Stimulated activated CD4-positive, alpha-beta T cell treated with anti-CD3 and anti-CD28 coated beads, Interleukin-4, amount 100 ng/mL, for 24 hours (primary cell): ENCODE results near the gene ANKRA2.

Experiments
- DNase-seq: peaks from one replicate; pipeline ENCODE4 v3.0.0-alpha.2; 2020

ANKRA2 gene

DNA sequence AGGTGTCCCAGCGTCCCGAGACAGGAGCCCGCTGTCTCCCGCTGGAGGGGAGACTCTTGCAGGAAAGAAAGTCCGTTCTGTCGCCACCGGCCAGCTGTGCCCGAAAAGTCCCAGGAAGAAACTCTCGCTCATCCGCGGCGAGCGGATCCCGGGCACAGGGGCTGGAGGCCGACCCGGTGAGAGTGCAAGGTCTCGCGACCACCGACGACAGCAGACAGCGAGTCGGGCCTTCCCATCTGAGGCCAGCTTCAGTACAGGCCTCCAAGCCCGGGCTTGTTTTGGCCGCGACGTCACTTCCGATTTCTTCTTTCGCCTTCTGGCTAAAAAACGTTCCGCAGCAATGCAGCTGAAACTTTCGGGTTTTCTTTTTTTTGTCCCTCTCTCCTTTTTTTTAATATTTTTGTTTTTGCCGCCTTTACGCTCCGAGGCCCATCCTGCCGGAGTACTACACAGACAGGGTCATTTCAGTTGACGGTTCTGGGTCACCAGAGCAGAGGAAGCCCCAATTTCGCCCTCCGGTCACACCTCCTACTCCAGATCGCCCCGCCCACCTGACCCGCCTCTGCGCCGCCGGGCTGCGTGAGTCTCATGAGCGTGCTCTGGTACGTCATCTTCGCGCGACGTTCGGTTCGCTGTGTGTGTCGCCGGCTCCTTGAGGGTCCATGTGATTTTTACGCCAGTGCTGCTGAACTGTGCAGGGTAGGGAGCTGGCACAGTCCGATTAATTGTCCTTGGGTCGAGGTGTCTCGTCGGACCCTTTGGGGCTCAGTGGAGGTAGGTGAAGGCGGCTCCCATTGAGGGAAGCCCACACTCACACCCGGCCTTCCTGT lies at the start of gene ANKRA2, which contains the start of gene UTP15:
TSS of gene ANKRA2 (minus strand) at position 501 of the 830 bp plus-strand sequence. CDS start 2,758 bp downstream, outside the sequence.
TSS of gene UTP15 (plus strand) at position 605 of the 830 bp plus-strand sequence. CDS start 1,602 bp downstream, outside the sequence.
- peak; percentile 99 for DNase-seq

DNA sequence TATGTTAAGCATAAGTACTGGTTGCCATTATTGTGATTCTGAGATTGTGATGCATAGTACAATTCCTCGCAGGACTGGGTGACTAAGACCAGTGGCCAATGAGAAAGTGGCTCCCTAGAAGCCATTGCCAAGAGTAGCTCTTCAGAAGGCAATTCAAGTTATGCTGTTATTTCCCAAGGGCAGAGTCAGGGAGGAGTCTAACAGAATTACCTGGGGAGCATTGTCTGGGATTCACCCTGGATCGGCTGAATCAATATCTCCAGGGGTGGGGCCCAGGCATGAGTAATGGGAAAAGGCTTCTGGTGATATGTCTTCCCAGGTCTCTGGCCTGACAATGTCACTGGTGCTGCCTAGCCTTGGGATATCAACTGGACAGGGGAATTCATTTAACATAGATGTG lies 49.6 kb upstream of the ANKRA2 start:
- no peak for DNase-seq

GRCh38 chr5:73612799-73613198 lies 47.4 kb upstream of the ANKRA2 start:
- DNase-seq: no peak

GRCh38 chr5:73607228-73607627 lies 41.8 kb upstream of the ANKRA2 start:
- DNase-seq: no peak

DNA sequence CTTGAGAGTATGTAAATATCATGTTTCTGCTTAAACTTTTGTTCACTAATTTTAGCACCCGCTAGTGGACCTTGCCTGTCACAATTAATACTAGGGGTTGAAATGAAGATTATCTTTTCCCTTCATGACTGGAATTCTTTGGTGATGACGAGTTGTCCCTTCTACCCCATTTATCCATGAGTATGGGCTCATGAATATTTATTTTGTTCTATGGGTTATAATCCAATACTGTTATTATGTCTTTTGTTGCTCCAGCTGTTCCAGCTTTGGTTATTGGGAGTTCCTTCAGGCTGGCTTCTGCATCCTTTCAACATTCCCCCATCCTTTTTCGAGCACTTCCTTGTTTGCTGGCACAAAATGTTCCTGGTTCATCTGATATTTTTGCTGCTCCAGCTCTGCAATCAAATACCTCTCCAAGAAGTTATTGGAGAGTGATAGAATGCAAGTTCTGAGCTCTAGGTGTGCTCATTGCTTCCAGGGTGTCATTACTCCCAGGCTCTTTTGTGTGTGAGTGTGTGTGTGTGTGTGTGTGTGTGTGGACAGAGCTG lies 40.8 kb upstream of the ANKRA2 start:
- DNase-seq: no peak

- DNase-seq: no peak
Measured at GRCh38 chr5:73605223-73606087, 40.0 kb upstream of the ANKRA2 start.

GRCh38 chr5:73603998-73604397 lies 38.6 kb upstream of the ANKRA2 start:
- no peak for DNase-seq

- no peak for DNase-seq
Measured at GRCh38 chr5:73599380-73599779, 33.9 kb upstream of the ANKRA2 start.

- DNase-seq: peak; percentile 14
Measured at GRCh38 chr5:73596705-73597328, 31.4 kb upstream of the ANKRA2 start.

DNA sequence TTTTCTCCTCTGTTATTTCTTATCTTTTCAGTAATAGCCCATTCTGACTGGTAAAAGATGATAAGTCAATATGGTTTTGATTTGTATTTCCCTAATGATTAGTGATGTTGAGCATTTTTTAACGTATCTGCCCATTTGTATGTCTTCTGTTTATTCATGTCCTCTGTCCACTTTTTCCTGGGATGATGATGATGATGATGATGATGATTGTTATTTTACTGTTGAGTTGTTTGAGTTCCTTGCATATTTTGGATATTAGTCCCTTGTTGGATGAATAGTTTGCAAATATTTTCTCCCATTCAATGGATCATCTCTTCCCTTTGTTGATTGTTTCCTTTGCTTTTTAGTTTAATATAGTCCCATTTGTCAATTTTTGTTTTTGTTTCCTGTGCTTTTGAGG lies 27.1 kb upstream of the ANKRA2 start:
- DNase-seq: no peak

- no peak for DNase-seq
Measured at GRCh38 chr5:73591698-73592501, 26.5 kb upstream of the ANKRA2 start.

- peak; percentile 70 for DNase-seq
Measured at GRCh38 chr5:73591102-73591695, 25.8 kb upstream of the ANKRA2 start.

GRCh38 chr5:73587923-73588322 lies 22.5 kb upstream of the ANKRA2 start:
- no peak for DNase-seq

DNA sequence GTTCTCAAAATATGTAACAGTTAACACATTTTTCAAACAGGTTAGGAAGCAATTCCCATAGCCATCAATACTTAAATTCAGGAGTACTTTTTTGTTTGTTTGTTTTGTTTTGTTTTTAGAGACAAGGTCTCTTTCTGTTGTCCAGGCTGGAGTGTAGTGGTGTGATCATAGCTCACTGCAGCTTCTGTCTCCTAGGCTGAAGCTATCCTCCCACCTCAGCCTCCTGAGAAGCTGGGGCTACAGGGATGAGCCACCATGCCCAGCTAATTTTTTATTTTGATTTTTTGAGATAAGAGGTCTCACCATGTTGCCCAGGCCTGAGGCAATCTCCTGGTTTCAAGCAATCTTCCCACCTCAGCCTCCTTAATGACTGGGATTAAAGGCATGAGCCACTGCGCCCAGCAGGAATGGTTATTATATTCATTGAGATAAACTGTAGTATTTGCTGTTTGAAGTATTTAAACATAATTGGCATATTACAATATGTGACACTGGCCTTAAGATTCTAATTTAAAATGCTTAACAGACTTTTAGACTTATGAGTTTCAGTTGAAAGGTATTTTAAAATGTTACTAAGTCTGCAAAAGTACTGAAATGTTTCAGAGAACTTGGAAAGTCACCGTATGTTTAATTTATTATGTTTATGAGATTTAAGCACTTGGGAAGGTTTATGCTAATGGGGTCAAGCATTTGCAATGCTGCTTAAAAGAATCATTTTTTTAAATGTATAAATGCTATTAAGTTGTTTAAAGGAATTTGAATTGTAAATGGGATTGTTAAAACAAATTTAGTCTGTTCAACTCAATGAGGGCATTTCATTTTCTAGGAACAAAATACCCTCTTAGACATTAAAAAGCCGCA lies 17.1 kb upstream of the ANKRA2 start:
- DNase-seq: no peak

DNA sequence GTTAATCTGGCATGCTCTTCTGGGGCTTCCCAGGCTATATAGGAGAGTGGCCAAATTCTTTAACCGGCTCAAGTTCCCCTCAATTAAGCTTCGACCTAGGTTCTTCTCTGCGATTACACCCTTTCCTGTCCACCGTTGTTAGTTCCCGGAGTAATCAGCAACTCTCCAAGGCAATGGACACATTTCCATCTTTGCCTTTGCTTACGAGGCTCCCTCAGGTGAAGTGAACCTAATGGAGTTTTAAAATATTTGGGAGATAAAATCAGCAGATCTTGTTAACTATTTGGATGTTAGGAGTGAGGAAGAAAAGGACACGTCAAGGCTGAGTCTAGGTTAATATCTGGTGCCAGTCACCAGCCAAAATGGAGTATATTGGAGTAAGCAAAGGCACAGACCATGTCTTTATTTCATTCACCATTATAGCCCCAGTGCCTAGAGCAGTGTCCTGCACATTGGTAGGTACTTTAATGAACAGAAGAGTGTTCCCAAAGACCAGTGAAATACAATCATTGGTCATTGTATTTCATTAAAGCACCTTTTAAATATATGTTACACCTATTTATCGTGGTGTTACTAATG lies 619 bp upstream of the ANKRA2 start:
- DNase-seq: no peak

DNA sequence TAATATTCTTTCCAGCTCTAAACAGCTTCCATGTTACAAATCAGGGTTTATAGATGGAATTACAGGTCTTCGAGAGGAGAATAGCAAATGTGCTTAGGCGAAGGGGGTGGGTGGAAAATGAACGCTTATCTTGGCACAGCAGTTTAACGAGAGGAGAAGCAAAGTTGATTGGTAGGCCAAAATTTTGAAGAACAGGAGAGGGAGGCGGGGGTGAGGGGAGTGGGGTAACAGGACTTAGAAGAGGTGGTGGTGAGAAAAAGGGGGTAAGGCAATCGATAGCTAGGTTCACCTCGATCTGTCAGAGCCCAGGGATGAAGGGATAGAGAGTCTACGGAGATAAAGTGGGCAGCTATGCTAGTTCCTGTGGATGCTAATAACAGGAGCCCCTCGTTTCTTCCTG lies 764 bp downstream of the ANKRA2 start:
- DNase-seq: peak; percentile 8

DNA sequence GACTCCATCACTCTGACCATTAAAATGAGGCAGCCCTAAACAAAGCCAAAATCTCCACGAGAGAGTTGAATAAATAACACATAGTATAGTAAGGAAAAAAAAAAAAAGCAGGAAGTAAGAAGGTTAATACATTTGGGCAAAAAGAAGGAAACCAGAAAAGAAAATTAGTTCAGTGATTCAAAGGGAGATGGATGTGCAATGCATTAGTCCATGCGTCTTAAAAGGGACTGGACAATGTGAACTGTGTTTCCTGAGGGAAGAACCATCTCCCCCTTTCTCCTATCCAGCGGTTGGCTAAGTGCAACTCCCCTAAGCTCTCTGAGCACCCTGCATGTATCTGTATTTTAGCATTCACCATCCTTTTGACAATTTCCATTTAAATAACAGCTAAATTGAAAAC lies 1.4 kb downstream of the ANKRA2 start:
- DNase-seq: no peak

GRCh38 chr5:73558950-73559349 lies 6.5 kb downstream of the ANKRA2 start:
- DNase-seq: no peak

GRCh38 chr5:73552642-73553041 lies 12.8 kb downstream of the ANKRA2 start:
- no peak for DNase-seq

DNA sequence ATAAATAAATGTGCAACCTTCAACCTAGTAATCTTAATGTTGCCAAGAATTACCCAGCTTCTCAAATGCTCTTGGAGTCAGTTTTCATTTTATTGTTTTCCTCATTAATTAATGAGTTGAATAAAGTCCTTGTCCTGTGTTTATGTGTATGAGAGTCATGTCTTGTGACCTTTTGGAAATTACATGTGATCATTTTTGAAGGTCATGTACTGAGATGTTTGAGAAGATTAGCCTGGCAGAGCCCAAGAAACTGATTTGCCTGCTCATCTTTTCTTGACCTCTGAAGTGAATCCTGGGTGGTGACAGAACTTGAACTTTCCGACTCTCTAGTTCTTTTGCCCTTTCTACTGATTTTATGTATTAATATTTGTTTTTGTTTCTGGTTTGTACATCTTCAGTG lies 15.4 kb downstream of the ANKRA2 start:
- DNase-seq: no peak
